Sigmoid colon (tissue), 7 donors: ENCODE data around the gene SOX15. TPM values are rescaled to one million over a fixed set of nuclear protein-coding genes. Genes with fewer than 3 reads are reported as not detected.

Experiments
- DNase-seq: peaks from one replicate; pipeline ENCODE4 v3.0.0-alpha.2; 2019
- H3K27ac ChIP-seq, 4 donors: fragments of 200-600 bp; sonication (generic); one replicate each; pipeline ENCODE4 v1.5.1; 2016 to 2019; ENCODE audit warnings: mild to moderate bottlenecking in 1 of 4
- H3K27me3 ChIP-seq, 3 donors: fragments of 200-600 bp; sonication (generic); one replicate each; pipeline ENCODE4 v1.5.1; 2019; ENCODE audit warnings: mild to moderate bottlenecking in 1 of 3
- H3K36me3 ChIP-seq, 4 donors: fragments of 200-600 bp; sonication (generic); one replicate each; pipeline ENCODE4 v1.5.1; 2016 to 2019
- H3K4me1 ChIP-seq, 4 donors: fragments of 200-600 bp; sonication (generic); one replicate each; pipeline ENCODE4 v1.5.1; 2017 to 2019
- H3K4me3 ChIP-seq, 4 donors: fragments of 200-600 bp; sonication (generic); one replicate each; pipeline ENCODE4 v1.5.1; 2017 to 2019; ENCODE audit warnings: mild to moderate bottlenecking in 2 of 4, moderate library complexity in 1 of 4
- H3K9me3 ChIP-seq, 4 donors: fragments of 200-600 bp in 3 of 4; sonication (generic) in 3 of 4; one replicate each; pipeline versions ENCODE4 v1.5.1 to v1.6.1; 2013 to 2019
- CTCF ChIP-seq, 4 experiments: fragments of 450-650 bp in 3 of 4; fragments of 200-600 bp in 1 of 4; IDR thresholded peaks; one replicate each; pipeline ENCODE4 v1.5.1; 2016 to 2019; ENCODE audit warnings: antibody characterized with exemption in 4 of 4, mild to moderate bottlenecking in 3 of 4, moderate library complexity in 2 of 4
- EP300 ChIP-seq, 4 donors: sonication (generic); formaldehyde crosslinking; IDR thresholded peaks; one replicate each; pipeline ENCODE4 v1.6.1; 2017; ENCODE audit warnings: antibody characterized with exemption in 4 of 4
- POLR2A ChIP-seq, 2 donors: fragments of 450-650 bp; IDR thresholded peaks; one replicate each; pipeline ENCODE4 v1.6.1; 2016; ENCODE audit warnings: antibody characterized with exemption in 2 of 2, mild to moderate bottlenecking in 2 of 2, moderate library complexity in 2 of 2
- POLR2AphosphoS5 ChIP-seq, 4 donors: sonication (generic); formaldehyde crosslinking; IDR thresholded peaks; one replicate each; pipeline ENCODE4 v1.6.1; 2017; ENCODE audit warnings: antibody characterized with exemption in 4 of 4
- WGBS, 2 donors: extraction: QIAGEN DNeasy Blood & Tissue Kit; methylation state at CpG; one replicate each; pipeline ENCODE4 v1.1.7; 2013; 5-methylcytosine and 5-hydroxymethylcytosine counted together
- intact Hi-C: fragments of 100-400 bp; cut with DNase I; formaldehyde crosslinking; loops from one replicate; pipeline ENCODE4 v1.15.1; 2023
- polyA plus RNA-seq, 3 donors: library from polyadenylated mRNA; stranded (reverse); fragments of 200-250 nt; gene quantifications; one replicate each; pipeline ENCODE4 v1.2.3, GENCODE V29; 2013
- total RNA-seq, 4 donors: library from RNA; depleted of rRNA; stranded (reverse); fragments of >200 nt; gene quantifications; one replicate each; pipeline ENCODE4 v1.1.0, GENCODE V29; 2016
- donor health status: healthy with polysubstance abuse.
- donor health status: Bipolar disorder and iron deficiency.
- donor health status: healthy.

The SOX15 gene
- total RNA-seq (10 to 100 TPM in 2 of 4 donors, 1 to 10 TPM in 2; 2.5 to 15.3 (median 10.5) TPM), polyA plus RNA-seq (1 to 10 TPM in 2 of 3 donors, not detected in 1; 1.2 TPM)

- no peak for DNase-seq
- Histone ChIP-seq H3K36me3 (peaks cover 30 to 53% (median 42%) of the 10 kb centered on the region in 4 donors), H3K9me3 (no peaks in the 10 kb centered on the region), H3K27me3 (no peaks in the 10 kb centered on the region), H3K4me3 (peak within 1 kb of the TSS; percentile 61 to 73 (median 69)), H3K27ac (peak within 1 kb of the TSS; percentile 82 to 90 (median 86)), H3K4me1 (peaks cover 0 to 39% (median 32%) of the 10 kb centered on the region in 4 donors)
- TF ChIP-seq POLR2A (IDR thresholded peaks at IDR 0.05) (no peak), EP300 (IDR thresholded peaks at IDR 0.05) (no peak), POLR2AphosphoS5 (IDR thresholded peaks at IDR 0.05) (no peak), CTCF (IDR thresholded peaks at IDR 0.05) (no peak)
- intact Hi-C loops, result loop anchor here (2.0 to 10.0 kb wide), 3 partner anchors 75 to 265 kb away; partner anchors contain the start of genes CYB5D1, KCTD11, NAA38 and TMEM88
- 66 to 68% methylated on average over 24 of the region's 24 CpGs for WGBS, 2 donors
Measured at GRCh38 chr17:7589891-7590691, at the start of gene SOX15. SOX15 (minus strand) TSS chr17:7590094; CDS start chr17:7589676, 418 bp downstream.

- DNase-seq, result no peak
- Histone ChIP-seq H3K9me3 (no peaks in the 10 kb centered on the region), H3K4me3 (no peak overlapping the region), H3K27me3 (no peaks in the 10 kb centered on the region), H3K27ac (no peak overlapping the region), H3K36me3 (no peaks in the 10 kb centered on the region), H3K4me1 (no peaks in the 10 kb centered on the region)
- 67 to 71% methylated on average over 5 of the region's 5 CpGs for WGBS, 2 donors
- TF ChIP-seq POLR2A (IDR thresholded peaks at IDR 0.05), result no peak
- no peak for TF ChIP-seq CTCF (IDR thresholded peaks at IDR 0.05)
- TF ChIP-seq POLR2AphosphoS5 (IDR thresholded peaks at IDR 0.05), result no peak
- no peak for TF ChIP-seq EP300 (IDR thresholded peaks at IDR 0.05)
- intact Hi-C loops, result no loop called here
Measured at GRCh38 chr17:7636163-7636562, 46.3 kb upstream of the SOX15 start.

- no peak overlapping the region for H3K27ac ChIP-seq
- TF ChIP-seq POLR2A (IDR thresholded peaks at IDR 0.05), result no peak
- TF ChIP-seq EP300 (IDR thresholded peaks at IDR 0.05), result no peak
- no peak for TF ChIP-seq POLR2AphosphoS5 (IDR thresholded peaks at IDR 0.05)
- TF ChIP-seq CTCF (IDR thresholded peaks at IDR 0.05), result peak in 3 of 4 experiments; percentile 27 to 41 (median 30)
- no peaks in the 10 kb centered on the region for H3K9me3 ChIP-seq
- no peaks in the 10 kb centered on the region for H3K4me1 ChIP-seq
- no peaks in the 10 kb centered on the region for H3K27me3 ChIP-seq
- H3K4me3 ChIP-seq, result no peak overlapping the region
- H3K36me3 ChIP-seq, result no peaks in the 10 kb centered on the region
- intact Hi-C loops, result no loop called here
- DNase-seq, result no peak
- WGBS, 2 donors, result 39 to 43% methylated on average over 5 of the region's 5 CpGs
Measured at GRCh38 chr17:7634384-7634783, 44.5 kb upstream of the SOX15 start.

- TF ChIP-seq POLR2A (IDR thresholded peaks at IDR 0.05) (no peak), CTCF (IDR thresholded peaks at IDR 0.05) (no peak), POLR2AphosphoS5 (IDR thresholded peaks at IDR 0.05) (no peak), EP300 (IDR thresholded peaks at IDR 0.05) (no peak)
- intact Hi-C loops, result no loop called here
Measured at GRCh38 chr17:7633093-7633492, 43.2 kb upstream of the SOX15 start.

More at GRCh38 chr17:7633093-7633492, 43.2 kb upstream of the SOX15 start:
- 80 to 93% methylated on average over 2 of the region's 2 CpGs for WGBS, 2 donors
- H3K9me3 ChIP-seq, result no peaks in the 10 kb centered on the region
- H3K27me3 ChIP-seq, result no peaks in the 10 kb centered on the region
- H3K36me3 ChIP-seq, result no peaks in the 10 kb centered on the region
- no peak overlapping the region for H3K27ac ChIP-seq
- peaks cover 0 to 6% (median 4%) of the 10 kb centered on the region in 4 donors for H3K4me1 ChIP-seq
- no peak for DNase-seq
- H3K4me3 ChIP-seq, result no peak overlapping the region
